Prostate gland (tissue), 2 donors: ENCODE data around the gene TREM1.

ENCODE experiments used
- POLR2A ChIP-seq: fragments of 450-650 bp; IDR thresholded peaks from one replicate; pipeline ENCODE4 v1.6.1; 2016; ENCODE audit warnings: antibody characterized with exemption, mild to moderate bottlenecking
- POLR2AphosphoS5 ChIP-seq: sonication (generic); formaldehyde crosslinking; IDR thresholded peaks from one replicate; pipeline ENCODE4 v1.6.1; 2017; ENCODE audit warnings: antibody characterized with exemption
- TF ChIP-seq, protein P1 (sequence below), 4 experiments: fragments of 200-600 bp in 2 of 4; fragments of 450-650 bp in 2 of 4; sonication (generic) in 2 of 4; IDR thresholded peaks; 1 replicate in 3 of 4; 2 replicates in 1 of 4; pipeline ENCODE4 v1.5.1; 2016 to 2019; ENCODE audit warnings: antibody characterized with exemption in 4 of 4, mild to moderate bottlenecking in 2 of 4, moderate library complexity in 2 of 4

DNA sequence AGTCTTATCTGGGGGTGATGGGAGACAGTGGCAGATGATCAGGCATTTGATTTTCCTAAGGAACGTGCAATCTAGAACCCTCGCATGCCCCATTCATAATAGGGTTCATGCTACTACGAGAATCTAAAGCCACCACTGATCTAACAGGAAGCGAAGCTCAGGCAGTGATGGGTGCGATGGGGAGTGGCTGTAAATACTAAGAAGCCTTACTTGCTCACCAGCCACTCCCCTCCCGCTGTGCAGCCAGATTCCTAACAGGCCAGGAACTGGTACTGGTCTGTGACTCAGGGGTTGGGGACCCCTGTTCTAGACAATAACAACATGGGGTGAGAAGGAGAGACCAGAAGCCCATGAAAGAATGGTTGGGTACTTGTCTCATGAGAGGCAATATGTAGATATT lies 53.8 kb downstream of the TREM1 start:
- TF ChIP-seq, protein P1, sequence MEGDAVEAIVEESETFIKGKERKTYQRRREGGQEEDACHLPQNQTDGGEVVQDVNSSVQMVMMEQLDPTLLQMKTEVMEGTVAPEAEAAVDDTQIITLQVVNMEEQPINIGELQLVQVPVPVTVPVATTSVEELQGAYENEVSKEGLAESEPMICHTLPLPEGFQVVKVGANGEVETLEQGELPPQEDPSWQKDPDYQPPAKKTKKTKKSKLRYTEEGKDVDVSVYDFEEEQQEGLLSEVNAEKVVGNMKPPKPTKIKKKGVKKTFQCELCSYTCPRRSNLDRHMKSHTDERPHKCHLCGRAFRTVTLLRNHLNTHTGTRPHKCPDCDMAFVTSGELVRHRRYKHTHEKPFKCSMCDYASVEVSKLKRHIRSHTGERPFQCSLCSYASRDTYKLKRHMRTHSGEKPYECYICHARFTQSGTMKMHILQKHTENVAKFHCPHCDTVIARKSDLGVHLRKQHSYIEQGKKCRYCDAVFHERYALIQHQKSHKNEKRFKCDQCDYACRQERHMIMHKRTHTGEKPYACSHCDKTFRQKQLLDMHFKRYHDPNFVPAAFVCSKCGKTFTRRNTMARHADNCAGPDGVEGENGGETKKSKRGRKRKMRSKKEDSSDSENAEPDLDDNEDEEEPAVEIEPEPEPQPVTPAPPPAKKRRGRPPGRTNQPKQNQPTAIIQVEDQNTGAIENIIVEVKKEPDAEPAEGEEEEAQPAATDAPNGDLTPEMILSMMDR (IDR thresholded peaks at IDR 0.05), result no peak
- no peak for TF ChIP-seq POLR2A
- no peak for TF ChIP-seq POLR2AphosphoS5
